ENCODE measurements around the gene PRM2.

- TF ChIP-seq ARNTL (CRISPR knock-in tag; IDR thresholded peaks at IDR 0.05; ENCODE audit: borderline replicate concordance, low read depth) (no peak), PATZ1 (CRISPR knock-in tag; IDR thresholded peaks at IDR 0.05; ENCODE audit: borderline replicate concordance) (no peak), TSHZ2 (CRISPR knock-in tag; IDR thresholded peaks at IDR 0.05) (no peak), SNAI2 (CRISPR knock-in tag; IDR thresholded peaks at IDR 0.05) (no peak), ZC3H10 (CRISPR knock-in tag; IDR thresholded peaks at IDR 0.05) (no peak), ZNF70 (CRISPR knock-in tag; IDR thresholded peaks at IDR 0.05) (no peak), ZFP3 (CRISPR knock-in tag; IDR thresholded peaks at IDR 0.05) (no peak), CREB5 (CRISPR knock-in tag; IDR thresholded peaks at IDR 0.05; ENCODE audit: low read depth) (no peak)
Observed at GRCh38 chr16:11301645-11302501, 25.6 kb upstream of the PRM2 start.

Data from SK-N-SH treated with all-trans-retinoic acid at 6 μM for 48 hours (cell line).